Heart left ventricle (tissue), 13 donors: ENCODE data around the gene ADGRD2.

Experiments used
- POLR2A ChIP-seq, 2 donors: fragments of 450-650 bp; IDR thresholded peaks; one replicate each; pipeline ENCODE4 v1.6.1; 2017; ENCODE audit warnings: antibody characterized with exemption in 2 of 2, mild to moderate bottlenecking in 2 of 2, moderate library complexity in 2 of 2
- TF ChIP-seq, protein P1 (sequence below), 12 donors: fragments of 200-600 bp; sonication (generic) in 4 of 12; IDR thresholded peaks; one replicate each; pipeline versions ENCODE4 v1.5.0 to v1.8.0; 2018 to 2022; ENCODE audit warnings: antibody characterized with exemption in 12 of 12, mild to moderate bottlenecking in 5 of 12
- donor health status: ischemic (EF 13 %, LVEDD 7.1; RV severe dilation, severe dysfunction).
- donor health status: DM: no; HTN: yes; CAD: no.
- donor health status: DM: no; HTN: no; CAD: no.
- donor health status: ischemic (EF 25% LVEDD 6.9; RV normal size, moderate dysfunction).
- donor health status: ischemic (EF 25% LVEDD 5.7; RV mildly dilated, moderate dysfunction).
- donor health status: ischemic (EF 35%, LVEDD 5.7; RV mildly dilated, moderate dysfunction).
- donor health status: nonischemic (EF 11% LVEDD 7.7; RV severe dilation, severe dysfunction).
- donor health status: DM: yes; HTN: yes; CAD: no.
- donor health status: PGD.
- donor health status: ischemic (EF 29% LVEDD 5.4; RV normal size, mild dysfunction).
- donor health status: nonischemic (EF 23%, LVEDD 6.1; RV moderate dilation, normal function).

DNA sequence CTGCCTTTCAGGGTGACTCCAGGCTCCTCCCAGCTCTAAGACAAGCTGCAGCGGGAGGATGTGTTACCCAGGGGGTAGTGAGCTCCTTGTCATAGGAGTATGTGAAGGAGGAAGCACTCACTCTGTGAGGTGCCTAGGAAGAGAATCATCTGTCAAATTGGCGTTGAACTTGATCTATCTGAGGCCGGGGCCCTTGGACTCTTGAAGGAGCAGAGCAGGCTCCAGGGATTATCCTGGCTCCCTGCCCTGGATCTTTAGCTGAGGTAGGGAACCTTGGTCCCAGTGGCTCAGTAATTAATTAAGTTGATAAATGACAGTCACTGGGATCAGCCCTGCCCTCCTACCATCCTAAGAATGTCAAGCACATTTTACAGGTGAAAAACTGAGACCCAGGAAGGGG lies 15.5 kb downstream of the ADGRD2 start:
- TF ChIP-seq, protein P1, sequence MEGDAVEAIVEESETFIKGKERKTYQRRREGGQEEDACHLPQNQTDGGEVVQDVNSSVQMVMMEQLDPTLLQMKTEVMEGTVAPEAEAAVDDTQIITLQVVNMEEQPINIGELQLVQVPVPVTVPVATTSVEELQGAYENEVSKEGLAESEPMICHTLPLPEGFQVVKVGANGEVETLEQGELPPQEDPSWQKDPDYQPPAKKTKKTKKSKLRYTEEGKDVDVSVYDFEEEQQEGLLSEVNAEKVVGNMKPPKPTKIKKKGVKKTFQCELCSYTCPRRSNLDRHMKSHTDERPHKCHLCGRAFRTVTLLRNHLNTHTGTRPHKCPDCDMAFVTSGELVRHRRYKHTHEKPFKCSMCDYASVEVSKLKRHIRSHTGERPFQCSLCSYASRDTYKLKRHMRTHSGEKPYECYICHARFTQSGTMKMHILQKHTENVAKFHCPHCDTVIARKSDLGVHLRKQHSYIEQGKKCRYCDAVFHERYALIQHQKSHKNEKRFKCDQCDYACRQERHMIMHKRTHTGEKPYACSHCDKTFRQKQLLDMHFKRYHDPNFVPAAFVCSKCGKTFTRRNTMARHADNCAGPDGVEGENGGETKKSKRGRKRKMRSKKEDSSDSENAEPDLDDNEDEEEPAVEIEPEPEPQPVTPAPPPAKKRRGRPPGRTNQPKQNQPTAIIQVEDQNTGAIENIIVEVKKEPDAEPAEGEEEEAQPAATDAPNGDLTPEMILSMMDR (IDR thresholded peaks at IDR 0.05), result no peak
- TF ChIP-seq POLR2A (IDR thresholded peaks at IDR 0.05), result no peak
